Measurements from ENCODE around the gene DPP3.

DNA sequence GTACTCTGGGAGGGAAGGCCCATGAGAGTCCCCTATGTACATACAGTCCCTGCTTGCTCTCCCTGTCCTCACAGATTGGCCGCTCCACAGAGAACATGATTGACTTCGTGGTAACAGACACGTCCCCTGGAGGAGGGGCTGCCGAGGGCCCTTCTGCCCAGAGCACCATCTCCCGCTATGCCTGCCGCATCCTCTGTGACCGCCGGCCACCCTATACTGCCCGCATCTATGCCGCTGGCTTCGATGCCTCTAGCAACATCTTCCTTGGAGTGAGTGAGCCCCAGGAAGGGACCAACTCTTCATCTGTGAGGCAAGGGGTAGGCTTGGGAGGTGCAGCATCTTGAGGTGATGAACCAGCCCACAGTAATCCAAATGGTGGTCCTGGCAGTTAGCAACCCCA is 7.1 kb upstream of the DPP3 start:
- TF ChIP-seq POLR2A (IDR thresholded peaks at IDR 0.05; ENCODE audit: borderline replicate concordance, extremely low read depth, insufficient read depth, insufficient read length) (no peak), POLR2AphosphoS5 (IDR thresholded peaks at IDR 0.05; ENCODE audit: low read depth, low read length) (no peak), SIN3A (IDR thresholded peaks at IDR 0.05; ENCODE audit: low read depth) (no peak), EZH2phosphoT487 (IDR thresholded peaks at IDR 0.05; ENCODE audit: borderline replicate concordance) (no peak)
- TF ChIP-seq, protein P1, sequence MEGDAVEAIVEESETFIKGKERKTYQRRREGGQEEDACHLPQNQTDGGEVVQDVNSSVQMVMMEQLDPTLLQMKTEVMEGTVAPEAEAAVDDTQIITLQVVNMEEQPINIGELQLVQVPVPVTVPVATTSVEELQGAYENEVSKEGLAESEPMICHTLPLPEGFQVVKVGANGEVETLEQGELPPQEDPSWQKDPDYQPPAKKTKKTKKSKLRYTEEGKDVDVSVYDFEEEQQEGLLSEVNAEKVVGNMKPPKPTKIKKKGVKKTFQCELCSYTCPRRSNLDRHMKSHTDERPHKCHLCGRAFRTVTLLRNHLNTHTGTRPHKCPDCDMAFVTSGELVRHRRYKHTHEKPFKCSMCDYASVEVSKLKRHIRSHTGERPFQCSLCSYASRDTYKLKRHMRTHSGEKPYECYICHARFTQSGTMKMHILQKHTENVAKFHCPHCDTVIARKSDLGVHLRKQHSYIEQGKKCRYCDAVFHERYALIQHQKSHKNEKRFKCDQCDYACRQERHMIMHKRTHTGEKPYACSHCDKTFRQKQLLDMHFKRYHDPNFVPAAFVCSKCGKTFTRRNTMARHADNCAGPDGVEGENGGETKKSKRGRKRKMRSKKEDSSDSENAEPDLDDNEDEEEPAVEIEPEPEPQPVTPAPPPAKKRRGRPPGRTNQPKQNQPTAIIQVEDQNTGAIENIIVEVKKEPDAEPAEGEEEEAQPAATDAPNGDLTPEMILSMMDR (IDR thresholded peaks at IDR 0.05 in 2 of 3, conservative IDR thresholded peaks at IDR 0.05 in 1 of 3; ENCODE audit: borderline replicate concordance in 1 of 3, insufficient read depth in 1 of 3, low read depth in 2 of 3, low read length in 2 of 3): no peak
